Measurements from ENCODE around the gene KCNQ5.

The KCNQ5 gene

GRCh38 chr6:72674842-72675241 lies 53.0 kb downstream of the KCNQ5 start (continued):
- TF ChIP-seq ZNF555 (tag by site-specific recombination; conservative IDR thresholded peaks at IDR 0.05) (no peak), ZNF473 (tag by site-specific recombination; IDR thresholded peaks at IDR 0.05) (no peak), ZNF777 (tag by site-specific recombination; IDR thresholded peaks at IDR 0.05; ENCODE audit: borderline replicate concordance) (no peak), REPIN1 (tag by site-specific recombination; IDR thresholded peaks at IDR 0.05; ENCODE audit: low read depth) (no peak), ZNF530 (tag by site-specific recombination; IDR thresholded peaks at IDR 0.05; ENCODE audit: low read depth) (no peak), ZSCAN16 (tag by site-specific recombination; IDR thresholded peaks at IDR 0.05) (no peak), ZNF596 (tag by site-specific recombination; IDR thresholded peaks at IDR 0.05) (no peak)

DNA sequence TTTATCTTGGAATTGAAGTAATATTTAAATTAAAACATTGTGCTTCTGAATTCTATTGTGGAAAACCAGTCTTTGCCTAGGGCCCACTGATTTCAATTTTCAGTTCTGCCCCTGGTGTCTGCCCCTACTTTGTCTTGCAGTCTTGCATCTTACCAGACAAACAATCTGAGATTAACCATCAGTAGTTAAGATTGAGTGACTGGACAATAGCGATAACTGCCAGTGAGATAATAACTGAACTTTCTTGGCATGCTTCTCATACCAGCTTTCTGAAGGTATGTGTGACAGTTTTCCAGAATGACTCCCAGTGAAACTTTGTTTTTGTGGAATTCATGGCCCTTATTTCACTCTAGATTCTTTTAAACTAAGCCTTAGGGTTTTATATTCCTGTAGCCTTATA lies 53.5 kb downstream of the KCNQ5 start:
- ChIA-PET CTCF (no interaction called here), POLR2A (no interaction called here)
- no peaks in the 10 kb centered on the region for H3K36me3 ChIP-seq (ENCODE audit: control insufficient read depth in 2 of 2, insufficient read depth in 1 of 2, low read length in 2 of 2)
- H3K9me3 ChIP-seq (ENCODE audit: control insufficient read depth, insufficient read depth, low read depth, low read length) = no peaks in the 10 kb centered on the region
- no peak overlapping the region for H3K27ac ChIP-seq (ENCODE audit: extremely low read depth, low read depth, low read length)
- no peak for TF ChIP-seq ZNF148 (tag by site-specific recombination; IDR thresholded peaks at IDR 0.05; ENCODE audit: borderline replicate concordance)
- TF ChIP-seq TSHZ1 (tag by site-specific recombination; IDR thresholded peaks at IDR 0.05; ENCODE audit: borderline replicate concordance) = no peak
- TF ChIP-seq ZNF335 (tag by site-specific recombination; conservative IDR thresholded peaks at IDR 0.05) = no peak
- no peak for TF ChIP-seq ZNF529 (tag by site-specific recombination; IDR thresholded peaks at IDR 0.05; ENCODE audit: insufficient replicate concordance)
- no peak for TF ChIP-seq EGR2 (tag by site-specific recombination; IDR thresholded peaks at IDR 0.05; ENCODE audit: low read depth)
- TF ChIP-seq ZNF48 (tag by site-specific recombination; IDR thresholded peaks at IDR 0.05) = no peak
- no peak for TF ChIP-seq ZNF223 (tag by site-specific recombination; IDR thresholded peaks at IDR 0.05)
- no peak for TF ChIP-seq ZNF398 (tag by site-specific recombination; IDR thresholded peaks at IDR 0.05)
- no peak for TF ChIP-seq ZNF18 (tag by site-specific recombination; IDR thresholded peaks at IDR 0.05)
- H3K4me3 ChIP-seq (ENCODE audit: low read depth, low read length) = no peak overlapping the region
- peaks cover 7% of the 10 kb centered on the region for H3K4me1 ChIP-seq (ENCODE audit: control insufficient read depth, insufficient read depth, low read length)

Data from HEK293 (cell line).